ENCODE data around the gene RNF213.
"Not testable (repeated sequence)": the region's sequence is repeated elsewhere in the genome, so short reads cannot be mapped to it uniquely, and the experiment has no call there.

The RNF213 gene

GRCh38 chr17:80295146-80295545 is 34.5 kb downstream of the RNF213 start:
- DNase-seq (ENCODE audit: low spot score) = no peak

- no peak for DNase-seq (ENCODE audit: low spot score)
These were observed 34.9 kb downstream of the RNF213 start for GRCh38 chr17:80295559-80295958.

- no peak for DNase-seq (ENCODE audit: low spot score)
These were observed 35.6 kb downstream of the RNF213 start for GRCh38 chr17:80296221-80296620.

GRCh38 chr17:80297996-80298560 is 37.4 kb downstream of the RNF213 start:
- DNase-seq (ENCODE audit: low spot score) = no peak

- DNase-seq (ENCODE audit: low spot score) = not testable (repeated sequence)
These were observed 38.9 kb downstream of the RNF213 start for GRCh38 chr17:80299350-80300100.

GRCh38 chr17:80300756-80301155 is 40.1 kb downstream of the RNF213 start:
- DNase-seq (ENCODE audit: low spot score) = not testable (repeated sequence)

- no peak for DNase-seq (ENCODE audit: low spot score)
These were observed 43.2 kb downstream of the RNF213 start for GRCh38 chr17:80303824-80304223.

- DNase-seq (ENCODE audit: low spot score) = no peak
These were observed 47.5 kb downstream of the RNF213 start for GRCh38 chr17:80307994-80308691.

- no peak for DNase-seq (ENCODE audit: low spot score)
These were observed 48.3 kb downstream of the RNF213 start for GRCh38 chr17:80308692-80309517.

GRCh38 chr17:80311216-80311827 is 50.7 kb downstream of the RNF213 start:
- peak; percentile 41 for DNase-seq (ENCODE audit: low spot score)

GRCh38 chr17:80312621-80313135 is 52.0 kb downstream of the RNF213 start:
- peak; percentile 32 for DNase-seq (ENCODE audit: low spot score)

GRCh38 chr17:80313160-80313829 is 52.6 kb downstream of the RNF213 start:
- peak; percentile 39 for DNase-seq (ENCODE audit: low spot score)

- DNase-seq (ENCODE audit: low spot score) = not testable (repeated sequence)
These were observed 53.3 kb downstream of the RNF213 start for GRCh38 chr17:80313946-80314345.

- DNase-seq (ENCODE audit: low spot score) = no peak
These were observed 55.0 kb downstream of the RNF213 start for GRCh38 chr17:80315517-80316182.

- peak; percentile 39 for DNase-seq (ENCODE audit: low spot score)
These were observed 55.8 kb downstream of the RNF213 start for GRCh38 chr17:80316431-80316830.

- peak; percentile 43 for DNase-seq (ENCODE audit: low spot score)
These were observed 56.5 kb downstream of the RNF213 start for GRCh38 chr17:80316927-80317705.

- DNase-seq (ENCODE audit: low spot score) = no peak
These were observed 57.0 kb downstream of the RNF213 start for GRCh38 chr17:80317706-80317980.

GRCh38 chr17:80318166-80318565 is 57.5 kb downstream of the RNF213 start:
- no peak for DNase-seq (ENCODE audit: low spot score)

- peak; percentile 38 for DNase-seq (ENCODE audit: low spot score)
These were observed 58.8 kb downstream of the RNF213 start for GRCh38 chr17:80319262-80319998.

Data from ecto neural progenitor cell (in vitro differentiated cells).